Mammary epithelial cell (primary cell): ENCODE measurements around the gene C9orf40.

Experiments used
- CTCF ChIP-seq, 2 donors: IDR thresholded peaks in 1 of 2; conservative IDR thresholded peaks in 1 of 2; 2 replicates each; pipeline ENCODE4 v1.5.1; 2011 to 2012; ENCODE audit warnings: inconsistent platforms in 2 of 2, low read length in 2 of 2, mild to moderate bottlenecking in 2 of 2, control low read depth in 1 of 2, low read depth in 1 of 2; ENCODE audit not compliant: insufficient read depth in 1 of 2; ENCODE audit errors: extremely low read depth in 1 of 2
- EZH2 ChIP-seq: IDR thresholded peaks from 2 replicates; pipeline ENCODE4 v1.6.1; 2012; ENCODE audit warnings: low read length, inconsistent platforms, borderline replicate concordance

GRCh38 chr9:74951725-74952151 is 974 bp downstream of the C9orf40 start:
- TF ChIP-seq CTCF (conservative IDR thresholded peaks at IDR 0.05 in 1 of 2, IDR thresholded peaks at IDR 0.05 in 1 of 2; ENCODE audit: extremely low read depth in 1 of 2, insufficient read depth in 1 of 2, low read depth in 1 of 2, low read length in 2 of 2) (no peak), EZH2 (no peak)
